ENCODE results near the gene SMIM13. TPM values are rescaled to one million over a fixed set of nuclear protein-coding genes. Genes with fewer than 3 reads are reported as not detected.

The SMIM13 gene
- total RNA-seq = 10.5 and 11.5 TPM in 2 replicates
- long read RNA-seq, full-length matches to known transcripts = 1 of 1 reads
- long read RNA-seq, partial matches to known transcripts = 0 of 1 reads
- long read RNA-seq, other reads (novel, unspliced or antisense) = 0 of 1 reads

GRCh38 chr6:11093626-11094410 lies at the start of gene SMIM13:
TSS of gene SMIM13 (plus strand) at chr6:11093834. CDS start at chr6:11094314, 480 bp downstream.
- peak within 1 kb of the TSS; percentile 98 for H3K27ac Mint-ChIP-seq
- H3K4me3 Mint-ChIP-seq (ENCODE audit: low read depth) = peak within 1 kb of the TSS; percentile 83
- TF ChIP-seq, protein P1, sequence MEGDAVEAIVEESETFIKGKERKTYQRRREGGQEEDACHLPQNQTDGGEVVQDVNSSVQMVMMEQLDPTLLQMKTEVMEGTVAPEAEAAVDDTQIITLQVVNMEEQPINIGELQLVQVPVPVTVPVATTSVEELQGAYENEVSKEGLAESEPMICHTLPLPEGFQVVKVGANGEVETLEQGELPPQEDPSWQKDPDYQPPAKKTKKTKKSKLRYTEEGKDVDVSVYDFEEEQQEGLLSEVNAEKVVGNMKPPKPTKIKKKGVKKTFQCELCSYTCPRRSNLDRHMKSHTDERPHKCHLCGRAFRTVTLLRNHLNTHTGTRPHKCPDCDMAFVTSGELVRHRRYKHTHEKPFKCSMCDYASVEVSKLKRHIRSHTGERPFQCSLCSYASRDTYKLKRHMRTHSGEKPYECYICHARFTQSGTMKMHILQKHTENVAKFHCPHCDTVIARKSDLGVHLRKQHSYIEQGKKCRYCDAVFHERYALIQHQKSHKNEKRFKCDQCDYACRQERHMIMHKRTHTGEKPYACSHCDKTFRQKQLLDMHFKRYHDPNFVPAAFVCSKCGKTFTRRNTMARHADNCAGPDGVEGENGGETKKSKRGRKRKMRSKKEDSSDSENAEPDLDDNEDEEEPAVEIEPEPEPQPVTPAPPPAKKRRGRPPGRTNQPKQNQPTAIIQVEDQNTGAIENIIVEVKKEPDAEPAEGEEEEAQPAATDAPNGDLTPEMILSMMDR (IDR thresholded peaks at IDR 0.05; ENCODE audit: unreplicated experiment) = peak; percentile 60
- peak; percentile 96 for DNase-seq (ENCODE audit: low spot score, unreplicated experiment)
- H3K27me3 Mint-ChIP-seq = no peaks in the 10 kb centered on the region
- peaks cover 2% of the 10 kb centered on the region for H3K36me3 Mint-ChIP-seq (ENCODE audit: insufficient read depth)
- H3K9me3 Mint-ChIP-seq (ENCODE audit: low read depth) = no peaks in the 10 kb centered on the region
- peaks cover 18% of the 10 kb centered on the region for H3K4me1 Mint-ChIP-seq (ENCODE audit: low read depth)

GRCh38 chr6:11043961-11044711 lies 49.5 kb upstream of the SMIM13 start, which contains the start of gene ELOVL2:
TSS of gene ELOVL2 (minus strand) at chr6:11044305. CDS start at chr6:11044230, 75 bp downstream.
- Mint-ChIP-seq H3K36me3 (ENCODE audit: insufficient read depth) (no peaks in the 10 kb centered on the region), H3K4me1 (ENCODE audit: low read depth) (peaks cover 4% of the 10 kb centered on the region), H3K27me3 (peaks cover 64% of the 10 kb centered on the region), H3K9me3 (ENCODE audit: low read depth) (no peaks in the 10 kb centered on the region), H3K4me3 (ENCODE audit: low read depth) (peak within 1 kb of the TSS; percentile 76), H3K27ac (peak within 1 kb of the TSS; percentile 9)
- TF ChIP-seq, protein P1 (IDR thresholded peaks at IDR 0.05; ENCODE audit: unreplicated experiment) = peak; percentile 85
- DNase-seq (ENCODE audit: low spot score, unreplicated experiment) = peak; percentile 58

GRCh38 chr6:11044712-11045167 lies 48.9 kb upstream of the SMIM13 start:
- TF ChIP-seq, protein P1 (IDR thresholded peaks at IDR 0.05; ENCODE audit: unreplicated experiment) = no peak
- Mint-ChIP-seq H3K36me3 (ENCODE audit: insufficient read depth) (no peaks in the 10 kb centered on the region), H3K4me1 (ENCODE audit: low read depth) (peaks cover under 1% of the 10 kb centered on the region), H3K4me3 (ENCODE audit: low read depth) (peak overlapping the region; percentile 76), H3K27me3 (peaks cover 61% of the 10 kb centered on the region), H3K27ac (no peak overlapping the region), H3K9me3 (ENCODE audit: low read depth) (no peaks in the 10 kb centered on the region)
- DNase-seq (ENCODE audit: low spot score, unreplicated experiment) = no peak

GRCh38 chr6:11050731-11051130 lies 42.9 kb upstream of the SMIM13 start:
- Mint-ChIP-seq H3K4me1 (ENCODE audit: low read depth) (peaks cover 11% of the 10 kb centered on the region), H3K9me3 (ENCODE audit: low read depth) (no peaks in the 10 kb centered on the region), H3K27me3 (peaks cover 14% of the 10 kb centered on the region), H3K4me3 (ENCODE audit: low read depth) (no peak overlapping the region), H3K27ac (no peak overlapping the region), H3K36me3 (ENCODE audit: insufficient read depth) (no peaks in the 10 kb centered on the region)
- TF ChIP-seq, protein P1 (IDR thresholded peaks at IDR 0.05; ENCODE audit: unreplicated experiment) = no peak
- DNase-seq (ENCODE audit: low spot score, unreplicated experiment) = no peak

DNA sequence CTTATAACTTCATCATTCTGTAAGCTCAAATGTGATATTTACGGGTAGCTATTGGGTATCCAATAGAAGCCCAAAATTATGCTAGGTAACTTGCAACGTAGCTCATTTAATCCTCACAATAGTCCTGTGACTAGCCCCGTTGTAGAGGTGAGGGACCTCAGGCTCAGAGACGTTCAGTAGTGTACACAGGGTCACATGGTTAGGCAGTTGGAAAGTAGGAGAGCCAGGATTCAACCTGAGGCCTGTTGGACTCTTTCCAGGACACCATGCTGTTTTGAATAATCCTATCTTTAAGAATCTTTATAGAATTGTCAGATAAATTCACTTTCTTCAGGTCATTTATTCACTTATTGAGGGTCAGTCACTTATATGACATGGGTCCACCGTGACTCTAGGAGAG lies 40.3 kb upstream of the SMIM13 start:
- TF ChIP-seq, protein P1 (IDR thresholded peaks at IDR 0.05; ENCODE audit: unreplicated experiment) = no peak
- Mint-ChIP-seq H3K36me3 (ENCODE audit: insufficient read depth) (no peaks in the 10 kb centered on the region), H3K9me3 (ENCODE audit: low read depth) (no peaks in the 10 kb centered on the region), H3K4me3 (ENCODE audit: low read depth) (no peak overlapping the region), H3K27me3 (no peaks in the 10 kb centered on the region), H3K4me1 (ENCODE audit: low read depth) (peaks cover 12% of the 10 kb centered on the region), H3K27ac (no peak overlapping the region)
- no peak for DNase-seq (ENCODE audit: low spot score, unreplicated experiment)

Data from progenitor cell of endocrine pancreas (in vitro differentiated cells).